Stimulated activated CD8-positive, alpha-beta memory T cell treated with anti-CD3 and anti-CD28 coated beads, Interleukin-2, amount 100 ng/mL, for 1 hour (primary cell): ENCODE data around the gene ACAP2.
"Not testable (repeated sequence)": the region's sequence is repeated elsewhere in the genome, so short reads cannot be mapped to it uniquely, and the experiment has no call there.

Source experiments
- DNase-seq, 2 donors: peaks; one replicate each; pipeline ENCODE4 v3.0.0-alpha.2; 2020; ENCODE audit warnings: low read depth in 2 of 2

ACAP2 gene

DNA sequence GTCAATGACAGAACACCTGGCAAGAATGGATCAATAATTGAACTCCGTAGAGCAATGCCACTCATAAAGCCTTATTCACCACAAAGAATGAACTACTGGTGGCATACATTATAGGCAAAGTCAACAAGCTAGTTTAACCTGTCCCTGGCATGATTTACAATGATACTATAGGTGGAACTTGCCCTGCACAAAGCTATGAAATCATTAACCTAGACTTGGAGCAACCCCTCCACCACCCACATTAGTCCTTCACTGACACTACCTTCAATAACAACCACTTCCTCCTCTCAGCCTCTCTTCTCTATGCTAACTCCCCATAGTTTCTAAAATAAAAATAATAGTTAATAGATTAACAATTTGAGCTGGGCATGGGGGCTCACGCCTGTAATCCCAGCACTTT, 54.4 kb downstream of the ACAP2 start:
- DNase-seq, result no peak

DNA sequence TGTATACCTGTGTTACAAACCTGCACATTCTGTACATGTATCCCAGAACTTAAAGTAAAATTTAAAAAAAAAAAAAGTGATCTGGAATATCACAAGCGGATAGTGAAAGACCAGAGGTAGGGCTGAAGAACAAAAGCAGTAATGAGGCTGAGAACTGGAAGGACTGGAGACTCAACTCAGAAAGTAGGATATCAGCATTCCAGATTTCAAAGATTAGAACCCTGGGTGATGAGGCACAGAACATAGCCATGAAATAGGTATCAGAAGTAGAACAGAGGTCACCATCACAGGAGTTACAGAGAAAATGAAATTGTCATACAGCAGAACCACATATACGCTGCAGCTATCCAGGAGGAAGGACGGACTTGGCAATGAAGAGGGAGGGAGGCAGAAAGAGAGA, 56.1 kb downstream of the ACAP2 start:
- DNase-seq, result no peak

DNA sequence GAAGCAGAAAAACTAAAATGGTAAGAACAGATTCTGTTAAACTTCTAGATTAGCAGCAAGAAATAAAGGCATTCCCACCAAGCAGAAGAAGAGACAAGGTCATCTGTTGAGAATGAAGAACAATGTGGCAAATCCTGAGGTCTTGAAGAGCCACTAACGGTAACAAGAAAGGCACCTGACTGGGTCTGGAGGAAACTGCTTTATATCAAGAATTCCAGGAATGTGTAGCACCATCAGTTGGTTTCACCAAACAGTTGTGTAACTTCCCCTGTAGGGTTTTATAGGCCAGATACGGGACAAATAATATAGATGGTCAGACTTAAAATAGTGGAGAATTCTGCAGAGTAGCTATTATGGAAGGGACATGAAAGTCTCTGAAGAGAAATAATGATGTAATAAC, 57.3 kb downstream of the ACAP2 start:
- DNase-seq, result no peak

DNA sequence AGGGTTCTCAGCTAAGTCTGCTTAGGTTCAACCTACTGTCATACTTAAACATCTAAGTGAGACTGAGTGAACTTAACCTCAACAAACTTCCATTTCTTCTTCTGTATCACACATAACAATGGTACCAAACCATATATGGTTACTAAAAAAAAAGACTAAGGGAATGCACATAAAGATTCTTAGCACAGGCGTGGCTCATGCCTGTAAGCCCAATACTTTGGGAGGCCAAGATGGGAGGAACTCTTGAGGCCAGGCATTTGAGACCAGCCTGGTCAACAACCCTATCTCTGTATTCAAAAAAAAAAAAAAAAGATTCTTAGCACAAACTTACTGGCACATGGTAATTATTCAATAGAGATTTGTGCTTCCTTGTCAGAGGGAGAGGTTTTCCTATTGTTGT, 57.9 kb downstream of the ACAP2 start:
- DNase-seq, result no peak

DNA sequence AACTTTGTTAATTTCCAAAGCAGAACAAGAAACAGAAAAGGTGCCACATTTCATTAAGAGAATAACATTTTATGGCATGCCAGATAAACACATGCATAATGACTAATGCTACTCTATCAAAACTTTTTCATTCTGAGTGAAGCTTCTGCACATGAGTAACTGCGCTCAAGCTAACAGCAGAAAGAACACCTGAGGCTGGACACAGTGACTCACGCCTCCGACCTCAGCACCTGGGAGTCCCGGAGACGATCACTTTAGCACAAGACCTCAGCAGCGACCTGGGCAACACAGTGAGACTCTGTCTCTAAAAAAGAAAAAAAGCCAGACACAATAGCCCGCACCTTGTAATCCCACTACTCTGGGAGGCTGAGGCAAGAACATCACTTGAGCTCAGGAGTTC, 70.6 kb downstream of the ACAP2 start:
- DNase-seq, result no peak

DNA sequence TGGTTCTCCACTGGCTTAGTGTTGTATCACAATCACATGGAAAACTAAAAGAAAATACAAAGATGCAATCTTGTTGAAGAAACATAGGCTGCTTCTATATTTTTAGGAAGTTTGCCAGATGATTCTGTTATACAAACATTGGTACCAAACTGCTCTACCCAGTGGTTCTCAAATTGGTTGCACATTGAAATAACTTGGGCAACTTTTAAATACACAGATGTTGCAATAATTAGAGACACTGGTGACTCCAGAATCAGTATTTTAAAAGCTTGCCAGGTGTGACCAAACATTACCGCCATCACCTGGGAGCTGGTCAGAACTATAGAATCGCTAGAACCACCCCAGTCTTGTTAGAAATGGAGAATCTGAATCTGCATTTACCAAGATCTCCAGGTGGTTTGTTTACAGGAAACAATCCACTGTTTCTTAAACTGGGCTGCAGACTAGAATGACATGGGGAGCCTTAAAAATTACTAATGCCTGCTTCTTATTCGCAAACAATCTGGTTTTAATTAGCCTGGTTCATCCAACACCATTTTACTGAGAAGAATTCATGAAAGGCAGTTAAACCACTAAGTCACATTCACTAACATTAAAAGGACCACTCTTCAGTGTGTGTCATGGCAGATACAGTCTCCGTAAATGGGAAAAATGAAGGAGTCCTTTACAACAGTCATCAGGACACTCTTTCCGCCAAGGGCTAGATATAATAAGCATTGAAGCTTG, 76.5 kb downstream of the ACAP2 start:
- DNase-seq, result no peak

DNA sequence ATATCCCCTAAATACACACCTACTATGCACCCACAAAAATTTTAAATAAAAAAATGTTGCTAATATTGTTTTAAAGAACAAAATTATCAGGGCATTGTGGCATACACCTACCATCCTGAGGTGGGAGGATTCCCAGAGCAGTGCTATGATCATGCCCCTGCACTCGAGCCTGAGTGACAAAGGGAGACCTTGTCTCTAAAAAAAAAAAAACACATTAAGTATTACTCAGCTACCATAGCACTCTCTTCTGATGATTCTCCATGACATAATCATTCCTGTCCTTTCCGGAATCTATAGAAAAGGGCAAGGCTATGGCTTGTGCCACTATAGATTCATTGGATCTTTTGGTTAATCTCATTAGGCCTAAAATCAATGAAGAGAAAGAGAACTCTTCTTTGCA, 77.4 kb downstream of the ACAP2 start:
- DNase-seq, result no peak

DNA sequence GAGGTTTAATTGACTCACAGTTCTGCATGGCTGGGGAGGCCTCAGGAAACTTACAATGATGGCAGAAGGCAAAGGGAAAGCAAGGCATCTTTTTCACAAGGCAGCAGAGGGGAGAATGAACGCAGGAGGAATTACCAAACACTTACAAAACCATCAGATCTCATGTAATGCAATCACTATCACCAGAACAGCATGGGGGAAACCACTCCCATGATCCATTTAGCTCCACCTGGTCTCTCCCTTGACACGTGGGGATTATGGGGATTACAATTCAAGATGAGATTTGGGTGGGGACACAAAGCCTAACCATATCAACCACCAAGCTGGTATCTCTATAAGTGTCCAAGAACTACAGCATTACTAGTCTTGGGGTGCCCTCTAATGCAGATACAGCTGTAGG, 85.0 kb downstream of the ACAP2 start:
- not testable (repeated sequence) for DNase-seq

DNA sequence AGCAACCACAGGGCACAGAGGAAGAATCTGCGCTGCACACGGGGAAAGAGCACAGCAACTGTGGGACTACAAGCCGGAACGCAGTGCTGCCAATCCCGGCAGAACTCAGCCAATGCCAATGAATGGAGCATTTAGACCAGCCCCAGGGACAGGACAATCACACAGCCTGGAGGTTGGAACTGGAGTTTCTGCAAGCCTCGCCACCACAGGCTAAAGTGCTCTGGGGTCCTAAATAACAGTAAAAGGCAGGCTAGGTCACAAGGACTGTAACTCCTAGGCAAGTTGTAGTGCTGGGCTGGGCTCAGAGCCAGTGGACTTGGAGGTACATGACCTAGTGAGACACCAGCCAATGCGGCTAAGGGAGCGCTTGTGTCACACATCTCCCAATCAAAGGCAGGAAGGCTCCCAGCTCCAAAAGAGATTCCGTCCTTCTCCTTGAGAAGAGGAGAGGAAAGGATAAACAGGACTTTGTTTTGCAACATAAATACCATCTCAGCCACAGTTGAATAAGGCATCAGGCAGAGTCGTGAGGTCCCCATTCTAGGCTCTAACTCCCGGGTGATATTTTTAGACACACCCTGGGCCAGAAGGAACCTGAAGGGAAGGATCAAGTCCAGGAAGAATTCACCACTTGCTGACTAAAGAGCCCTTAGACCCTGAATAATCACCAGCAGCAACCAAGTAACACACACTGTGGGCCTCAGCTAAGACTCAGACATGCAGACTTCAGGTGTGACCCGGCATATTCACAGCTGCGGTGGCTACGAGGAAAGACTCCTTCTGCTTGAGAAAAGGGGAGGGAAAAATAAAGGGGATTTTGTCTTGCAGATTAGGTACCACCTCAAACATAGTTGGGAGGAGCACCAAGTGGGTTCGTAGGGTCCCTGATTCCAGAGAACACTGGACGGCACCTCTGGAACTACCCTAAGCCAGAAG, 86.4 kb downstream of the ACAP2 start:
- no peak for DNase-seq

DNA sequence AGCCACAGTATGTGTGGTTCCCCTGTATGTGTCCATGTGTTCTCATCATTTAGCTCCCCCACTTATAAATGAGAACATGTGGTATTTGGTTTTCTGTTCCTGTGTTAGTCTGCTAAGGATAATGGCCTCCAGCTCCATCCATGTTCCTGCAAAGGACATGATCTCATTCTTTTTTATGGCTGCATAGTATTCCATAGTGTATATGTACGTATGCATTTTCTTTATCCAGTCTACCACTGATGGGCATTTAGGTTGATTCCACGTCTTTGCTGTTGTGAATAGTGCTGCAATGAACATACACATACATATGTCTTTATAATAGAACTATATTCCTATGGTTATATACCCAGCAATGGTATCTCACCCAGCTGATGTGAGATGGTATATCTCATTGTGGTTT, 88.8 kb downstream of the ACAP2 start:
- DNase-seq, result not testable (repeated sequence)

DNA sequence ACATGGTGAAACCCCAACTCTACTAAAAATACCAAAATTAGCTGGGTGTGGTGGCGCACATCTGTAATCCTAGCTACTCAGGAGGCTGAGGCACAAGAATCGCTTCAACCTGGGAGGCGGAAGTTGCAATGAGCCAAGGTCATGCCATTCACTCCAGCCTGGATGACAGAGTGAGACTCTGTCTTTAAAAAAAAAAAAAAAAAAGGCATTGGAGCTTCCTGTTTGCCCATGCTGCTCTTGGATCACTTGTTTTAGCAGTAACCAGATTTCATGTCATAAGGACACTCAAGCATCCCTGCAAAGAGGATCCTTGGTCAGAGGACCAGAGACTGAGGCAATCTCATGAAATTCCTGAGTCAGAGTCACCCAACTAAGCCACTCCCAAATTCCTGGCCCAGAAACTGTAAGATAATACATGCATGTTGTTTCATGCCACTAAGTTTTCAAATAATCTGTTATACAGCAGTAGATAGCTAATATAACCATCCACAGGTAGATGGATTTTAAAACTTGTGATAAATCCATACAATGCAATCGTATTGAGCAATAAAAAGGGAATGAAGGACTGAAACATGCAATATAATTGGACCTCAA, 89.8 kb downstream of the ACAP2 start:
- no peak for DNase-seq

DNA sequence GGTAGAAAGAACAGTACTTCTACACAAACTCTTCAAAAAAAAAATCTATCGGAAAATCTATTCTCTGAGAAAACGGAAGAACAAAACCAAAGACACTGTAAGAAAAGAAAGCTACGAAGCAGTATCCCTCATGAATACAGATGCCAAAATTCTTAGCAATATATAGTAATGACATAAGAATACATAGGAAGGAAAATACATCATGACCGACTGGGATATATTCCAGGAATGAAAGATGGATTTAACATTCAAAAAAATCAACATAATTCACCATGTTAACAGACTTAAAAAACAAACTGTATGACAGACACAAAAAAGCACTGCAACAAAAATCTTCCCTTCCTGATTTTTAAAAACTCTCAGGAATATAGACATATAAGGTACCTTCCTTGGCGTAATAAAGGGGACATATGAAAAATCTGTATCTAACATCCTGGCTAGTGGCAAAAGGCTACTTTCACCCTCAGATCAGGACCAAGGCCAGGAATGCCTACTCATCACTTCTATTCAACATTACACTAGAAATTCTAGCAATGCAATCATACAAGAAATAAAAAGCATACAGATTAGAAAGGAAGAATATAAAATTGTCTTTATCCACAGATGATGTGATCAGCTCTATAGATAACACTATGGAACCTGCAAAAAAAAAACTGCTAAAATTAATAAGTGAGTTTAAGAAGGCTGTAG, 94.2 kb downstream of the ACAP2 start:
- DNase-seq, result no peak

DNA sequence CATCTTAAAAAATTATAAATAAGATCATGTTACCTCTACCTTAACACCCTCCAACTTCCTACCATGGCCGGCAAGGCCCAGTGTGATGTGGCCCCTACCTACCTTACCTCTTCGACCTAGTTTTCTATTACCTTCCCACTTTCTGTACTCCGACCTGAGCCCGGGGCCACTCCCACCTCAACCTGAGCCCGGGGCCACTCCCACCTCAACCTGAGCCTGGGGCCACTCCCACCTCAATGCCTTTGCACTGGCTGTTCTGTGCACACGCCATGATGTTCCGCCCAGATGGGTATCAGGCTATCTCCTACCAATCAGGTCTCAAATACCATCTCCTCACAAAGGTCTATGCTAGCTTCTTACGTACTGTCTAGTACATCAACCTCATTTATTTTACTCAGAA, 105.1 kb downstream of the ACAP2 start:
- DNase-seq, result no peak

DNA sequence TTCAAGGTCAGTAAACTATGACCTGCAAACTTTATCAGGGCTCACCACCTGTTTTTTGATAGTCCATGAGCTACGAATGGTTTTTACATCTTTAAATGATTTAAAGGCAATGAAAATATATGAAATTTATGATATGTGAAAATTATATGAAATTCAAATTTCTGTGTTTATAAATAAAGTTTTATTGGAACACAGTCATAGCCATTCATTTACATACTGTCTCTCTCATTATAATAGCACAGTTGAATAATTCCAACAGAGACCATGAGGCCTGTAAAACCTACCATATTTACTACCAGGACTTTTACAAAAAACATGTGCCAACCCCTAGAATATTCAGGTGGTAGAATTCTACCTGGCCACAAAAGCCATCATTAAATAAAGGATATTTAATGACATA, 107.9 kb downstream of the ACAP2 start:
- no peak for DNase-seq

DNA sequence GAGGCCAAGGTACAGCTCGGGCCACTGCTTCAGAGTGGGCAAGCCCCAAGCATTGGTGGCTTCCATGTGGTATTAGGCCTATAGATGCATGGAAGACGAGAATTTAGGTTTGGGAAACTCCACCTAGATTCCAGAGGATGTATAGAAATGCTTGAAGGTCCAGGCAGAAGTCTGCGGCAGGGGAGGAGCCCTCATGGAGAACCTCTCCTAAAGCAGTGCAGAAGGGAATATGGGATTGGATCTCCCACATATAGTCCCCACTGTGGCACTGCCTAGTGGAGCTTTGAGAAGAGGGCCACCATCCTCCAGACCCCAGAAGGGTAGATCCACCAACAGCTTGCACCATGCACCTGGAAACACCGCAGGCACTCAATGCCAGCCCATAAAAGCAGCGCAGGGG, 123.8 kb downstream of the ACAP2 start:
- DNase-seq, result no peak

DNA sequence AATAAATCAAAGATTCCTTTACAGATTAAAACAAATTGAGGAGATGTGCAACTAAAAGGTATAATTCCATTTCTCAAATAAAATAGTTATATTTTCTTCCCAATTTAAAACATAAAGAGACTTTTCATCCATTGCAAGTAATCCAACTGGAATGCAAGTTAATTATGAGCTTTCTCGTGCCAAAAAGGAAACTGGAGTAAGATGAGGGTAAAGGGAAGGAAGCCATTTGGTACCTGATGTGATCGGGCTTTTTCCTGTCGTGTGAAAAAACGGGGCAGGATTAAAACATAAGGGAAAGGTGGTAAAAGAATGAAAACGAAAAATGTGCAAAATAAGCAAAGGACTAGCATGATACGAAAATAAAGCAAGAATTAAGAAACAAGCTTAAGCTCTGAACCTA, 130.1 kb downstream of the ACAP2 start:
- no peak for DNase-seq

DNA sequence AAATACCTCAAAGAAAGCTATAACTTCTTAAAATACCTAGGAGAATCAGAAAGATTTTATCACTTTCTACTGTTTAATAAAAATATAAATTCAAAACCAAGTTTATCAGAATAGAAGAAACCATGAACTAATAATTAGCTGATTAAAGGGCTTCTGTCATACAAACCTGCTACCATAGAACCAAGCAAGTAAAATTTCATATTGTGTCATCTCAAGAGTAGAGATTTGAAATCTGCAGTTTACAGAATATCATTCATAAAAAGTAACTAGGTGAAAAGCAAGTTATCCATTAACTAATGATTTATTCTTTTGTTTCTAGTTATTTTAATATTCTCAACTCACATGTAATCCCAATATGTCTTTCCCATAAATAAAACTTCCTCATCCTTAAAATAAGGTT, 135.1 kb downstream of the ACAP2 start:
- no peak for DNase-seq

DNA sequence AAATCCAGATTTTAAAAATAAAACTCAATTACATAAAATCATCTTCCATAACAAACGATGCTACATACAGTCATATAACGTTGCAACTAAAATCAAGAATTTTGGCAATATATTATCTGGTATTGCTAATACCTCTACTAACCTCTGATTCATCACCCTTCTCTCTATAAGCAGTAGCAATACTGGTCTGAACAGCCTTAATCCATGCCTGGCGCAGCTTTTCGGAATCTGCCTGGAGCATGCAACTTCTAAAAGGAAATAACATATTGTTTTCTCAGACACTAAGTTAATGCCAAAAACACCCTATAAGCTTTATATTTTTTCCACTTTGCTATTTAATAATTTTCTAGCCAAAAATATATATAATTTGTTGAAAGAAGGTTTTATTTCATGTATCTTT, 136.5 kb downstream of the ACAP2 start:
- DNase-seq, result no peak

DNA sequence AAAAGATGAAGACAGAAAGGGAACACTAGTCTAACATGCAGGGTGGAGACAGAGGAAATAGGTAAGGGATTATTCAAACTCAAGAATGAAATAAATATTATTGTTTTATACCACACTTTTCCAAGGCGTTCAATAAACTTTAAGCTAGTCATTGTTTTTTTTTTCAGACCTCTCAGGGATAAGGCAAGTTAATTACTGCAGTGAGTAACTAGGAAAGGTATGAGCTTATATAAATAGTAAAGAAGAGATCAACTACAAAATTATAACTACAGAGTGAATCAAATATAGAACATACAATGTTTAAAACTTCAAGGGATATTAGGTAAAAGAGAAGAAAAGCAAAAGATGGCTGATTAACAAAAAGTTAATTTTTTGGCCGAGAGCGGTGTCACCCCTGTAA, 140.4 kb downstream of the ACAP2 start:
- DNase-seq, result no peak

DNA sequence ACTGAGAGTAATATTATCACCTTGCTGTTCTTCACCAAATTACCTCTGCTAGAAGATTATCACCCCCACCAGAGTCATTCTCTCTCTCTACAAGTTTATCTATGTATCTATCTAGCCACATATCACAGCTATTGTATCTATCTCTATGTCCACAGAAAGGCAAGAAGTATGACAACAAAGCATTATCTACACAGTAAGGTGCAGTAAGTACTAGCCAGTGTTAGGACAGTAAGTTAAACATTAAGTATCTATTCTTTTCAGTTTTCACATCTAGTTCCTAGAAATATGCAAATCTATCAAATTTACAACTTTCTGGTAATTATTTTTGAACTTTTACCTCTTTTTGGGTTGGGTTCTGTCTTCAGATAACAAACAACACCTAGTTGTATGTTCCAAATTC, 145.4 kb downstream of the ACAP2 start:
- no peak for DNase-seq

DNA sequence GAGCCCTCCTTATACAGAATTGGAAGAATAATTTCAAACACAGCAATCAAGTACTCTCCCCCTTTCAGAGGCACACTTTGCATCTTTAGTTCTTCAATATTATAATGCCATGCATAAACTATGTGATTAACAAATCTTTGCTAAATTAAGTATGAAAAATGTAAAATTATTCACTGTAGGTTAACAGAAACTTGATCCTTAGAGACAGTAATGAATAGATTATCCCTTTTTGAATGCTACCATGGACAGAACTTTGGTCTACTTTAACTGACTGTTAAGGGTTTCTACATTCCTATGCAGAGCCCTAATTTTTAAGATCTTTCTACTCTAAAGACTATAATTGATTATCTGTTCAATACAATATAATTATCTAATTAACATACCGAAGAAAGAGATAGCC, 146.2 kb downstream of the ACAP2 start:
- no peak for DNase-seq

DNA sequence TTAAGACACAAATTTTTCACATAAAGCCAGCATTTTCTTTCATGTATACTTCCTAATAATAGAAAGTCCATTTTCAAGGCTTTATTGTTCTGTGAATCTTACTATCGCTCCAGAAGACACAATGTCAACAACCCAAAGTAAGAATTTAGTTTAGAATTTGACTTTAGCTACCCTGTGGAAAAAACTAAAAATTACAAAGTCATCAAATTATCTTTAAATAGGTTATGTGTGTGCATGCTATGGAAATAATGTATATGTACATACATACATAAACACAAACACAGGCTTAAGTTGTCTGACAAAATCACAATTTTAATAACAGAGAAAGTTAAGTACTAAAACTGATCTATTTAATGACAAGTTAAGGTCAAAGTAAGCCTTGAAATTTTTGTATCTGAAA, 151.7 kb downstream of the ACAP2 start:
- no peak for DNase-seq
